ENCODE results near the gene PTBP1.
"Not testable (repeated sequence)": the region's sequence is repeated elsewhere in the genome, so short reads cannot be mapped to it uniquely, and the experiment has no call there.

PTBP1 gene

DNA sequence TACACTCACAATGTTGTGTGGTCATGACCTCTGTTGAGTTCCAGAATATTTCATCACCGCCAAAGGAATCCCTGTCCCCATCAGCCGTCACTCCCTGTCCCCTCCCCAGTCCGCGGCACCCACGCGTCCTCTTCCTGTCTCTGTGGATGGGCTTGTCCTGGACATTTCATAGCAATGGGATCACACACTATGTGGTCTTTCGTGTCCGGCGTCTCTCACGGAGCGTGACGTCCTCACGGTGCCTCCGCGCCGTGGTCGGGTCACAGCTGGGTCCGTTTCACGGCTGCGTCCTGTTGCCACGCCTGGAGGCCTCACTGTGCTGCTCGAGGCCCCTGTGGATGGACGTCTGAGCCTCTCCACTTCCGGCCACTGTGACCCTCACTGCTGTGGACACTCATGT, 37.0 kb downstream of the PTBP1 start:
- DNase-seq, result no peak

DNA sequence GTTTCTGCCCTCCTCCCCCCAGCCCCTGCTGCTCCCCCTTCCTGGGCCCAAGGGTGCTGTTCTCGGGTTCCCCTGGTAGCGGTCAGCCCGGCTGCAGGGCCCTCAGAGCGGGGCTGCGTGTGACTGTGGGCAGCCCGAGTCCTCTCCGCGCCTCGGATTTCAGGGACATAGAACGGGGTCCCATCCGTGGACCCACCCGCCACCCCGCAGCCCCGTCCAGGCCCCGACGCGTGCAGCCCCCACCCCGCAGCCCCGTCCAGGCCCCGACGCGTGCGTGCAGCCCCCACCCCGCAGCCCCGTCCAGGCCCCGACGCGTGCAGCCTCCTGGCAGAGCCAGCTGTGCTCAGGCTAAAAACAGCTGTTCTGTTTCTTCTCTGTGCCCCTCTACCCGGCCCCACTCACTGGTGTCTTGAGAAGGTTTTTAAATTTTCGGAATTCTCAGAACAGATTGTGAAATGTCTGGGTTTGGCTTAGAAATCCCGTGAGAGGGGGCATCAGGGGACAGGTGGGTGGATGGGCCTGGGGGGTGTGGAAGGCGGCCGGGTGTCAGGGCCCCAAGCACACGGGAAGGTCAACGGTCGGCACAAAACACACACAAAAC, 38.1 kb downstream of the PTBP1 start:
- DNase-seq, result no peak

- DNase-seq, result no peak
Observed at GRCh38 chr19:840519-841206, 43.4 kb downstream of the PTBP1 start, which contains the start of gene PRTN3. Gene PRTN3, plus strand, starts transcription at chr19:840999. Its CDS starts 10 bp downstream, at chr19:841009.

GRCh38 chr19:842802-843179, 45.5 kb downstream of the PTBP1 start:
- DNase-seq, result not testable (repeated sequence)

DNA sequence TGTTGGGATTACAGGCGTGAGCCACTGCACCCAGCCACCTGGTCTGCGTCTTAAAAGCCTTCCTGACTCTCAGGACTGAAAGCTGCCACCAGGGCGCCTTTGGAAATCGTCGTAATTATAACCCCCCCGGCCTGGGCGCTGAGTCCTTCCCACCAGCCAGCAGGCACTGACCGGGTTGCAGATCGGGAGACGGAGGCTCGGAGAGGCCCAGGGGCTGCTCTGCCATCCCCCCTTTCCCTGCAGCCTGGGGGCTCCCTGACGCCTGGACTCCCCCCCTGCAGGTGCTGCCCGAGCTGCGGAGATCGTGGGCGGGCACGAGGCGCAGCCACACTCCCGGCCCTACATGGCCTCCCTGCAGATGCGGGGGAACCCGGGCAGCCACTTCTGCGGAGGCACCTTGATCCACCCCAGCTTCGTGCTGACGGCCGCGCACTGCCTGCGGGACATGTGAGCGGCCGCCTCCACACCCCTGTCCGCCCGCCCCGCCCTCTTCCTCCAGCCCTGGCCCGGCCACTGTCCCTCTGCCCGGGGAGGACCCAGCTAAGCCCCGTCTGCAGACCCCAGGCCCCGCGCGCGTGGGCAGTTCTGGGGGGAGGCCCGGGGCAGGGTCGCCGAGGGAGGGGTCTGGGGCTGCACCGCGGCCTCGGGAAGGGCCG, 46.1 kb downstream of the PTBP1 start:
- DNase-seq, result no peak

DNA sequence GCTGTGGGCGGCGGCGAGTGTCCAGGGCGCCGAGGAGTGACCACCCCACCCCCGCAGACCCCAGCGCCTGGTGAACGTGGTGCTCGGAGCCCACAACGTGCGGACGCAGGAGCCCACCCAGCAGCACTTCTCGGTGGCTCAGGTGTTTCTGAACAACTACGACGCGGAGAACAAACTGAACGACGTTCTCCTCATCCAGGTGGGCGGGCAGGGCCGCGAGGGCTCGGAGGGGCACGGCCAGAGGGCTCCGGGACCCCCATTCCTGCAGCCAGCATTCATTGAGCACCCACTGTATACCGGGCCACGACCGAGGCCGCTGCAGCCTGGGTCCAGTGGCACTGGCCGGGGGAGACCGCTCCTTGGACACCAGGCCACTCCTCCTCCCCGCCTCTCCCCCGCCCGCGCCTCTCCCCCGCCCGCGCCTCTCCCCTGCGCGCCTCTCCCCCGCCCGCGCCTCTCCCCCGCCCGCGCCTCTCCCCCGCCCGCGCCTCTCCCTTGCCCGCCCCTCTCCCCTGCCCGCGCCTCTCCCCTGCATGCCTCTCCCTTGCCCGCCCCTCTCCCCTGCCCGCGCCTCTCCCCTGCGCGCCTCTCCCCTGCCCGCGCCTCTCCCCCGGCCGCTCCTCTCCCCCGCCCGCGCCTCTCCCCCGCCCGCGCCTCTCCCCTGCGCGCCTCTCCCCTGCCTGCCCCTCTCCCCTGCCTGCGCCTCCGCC, 46.7 kb downstream of the PTBP1 start:
- no peak for DNase-seq

DNA sequence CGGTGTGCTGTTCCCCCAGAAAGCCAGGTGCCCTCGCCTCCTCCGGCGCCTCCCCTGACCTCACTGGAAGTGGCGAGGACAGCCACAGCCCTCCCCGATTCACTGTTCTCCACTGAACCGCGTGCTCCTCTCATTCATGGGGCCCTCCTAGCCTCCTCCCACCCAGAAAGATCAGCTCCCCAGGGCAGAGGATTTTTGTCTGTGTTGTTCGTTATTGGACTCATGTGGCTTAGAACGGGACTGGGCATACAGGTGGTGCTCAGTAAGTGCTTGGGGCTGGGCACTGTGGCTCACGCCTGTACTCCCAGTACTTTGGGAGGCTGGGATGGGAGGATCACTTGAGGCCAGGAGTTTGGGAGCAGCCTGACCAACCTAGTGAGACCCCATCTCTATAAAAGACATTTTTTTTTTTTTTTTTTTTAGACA, 47.3 kb downstream of the PTBP1 start:
- DNase-seq, result peak; percentile 26

DNA sequence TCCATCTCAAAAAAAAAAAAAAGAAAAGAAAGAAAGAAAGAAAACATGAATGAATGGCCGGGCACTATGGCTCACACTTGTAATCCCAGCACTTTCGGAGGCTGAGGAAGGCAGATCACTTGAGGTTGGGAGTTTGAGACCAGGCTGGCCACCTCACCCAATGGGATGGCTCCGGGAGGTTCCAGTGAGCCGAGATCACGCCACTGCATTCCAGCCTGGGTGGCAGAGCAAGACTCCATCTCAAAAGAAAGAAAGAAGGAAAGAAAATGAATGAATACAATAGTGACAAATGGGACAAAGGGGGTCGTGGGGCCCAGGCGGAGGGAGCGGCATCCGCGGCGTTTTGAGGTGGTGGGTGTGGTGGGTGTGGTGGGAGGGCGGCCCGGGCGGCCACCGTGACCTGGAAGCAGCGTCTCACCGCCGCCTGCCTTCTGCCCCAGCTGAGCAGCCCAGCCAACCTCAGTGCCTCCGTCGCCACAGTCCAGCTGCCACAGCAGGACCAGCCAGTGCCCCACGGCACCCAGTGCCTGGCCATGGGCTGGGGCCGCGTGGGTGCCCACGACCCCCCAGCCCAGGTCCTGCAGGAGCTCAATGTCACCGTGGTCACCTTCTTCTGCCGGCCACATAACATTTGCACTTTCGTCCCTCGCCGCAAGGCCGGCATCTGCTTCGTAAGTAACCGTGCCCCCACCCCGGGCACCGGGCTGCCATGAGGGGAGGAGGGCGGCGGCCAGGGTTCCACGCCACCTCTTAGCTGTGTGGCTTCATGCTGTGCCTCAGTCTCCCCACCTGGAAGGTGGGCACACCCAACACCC, 48.7 kb downstream of the PTBP1 start:
- DNase-seq, result no peak

GRCh38 chr19:848386-848921, 51.2 kb downstream of the PTBP1 start:
- no peak for DNase-seq

DNA sequence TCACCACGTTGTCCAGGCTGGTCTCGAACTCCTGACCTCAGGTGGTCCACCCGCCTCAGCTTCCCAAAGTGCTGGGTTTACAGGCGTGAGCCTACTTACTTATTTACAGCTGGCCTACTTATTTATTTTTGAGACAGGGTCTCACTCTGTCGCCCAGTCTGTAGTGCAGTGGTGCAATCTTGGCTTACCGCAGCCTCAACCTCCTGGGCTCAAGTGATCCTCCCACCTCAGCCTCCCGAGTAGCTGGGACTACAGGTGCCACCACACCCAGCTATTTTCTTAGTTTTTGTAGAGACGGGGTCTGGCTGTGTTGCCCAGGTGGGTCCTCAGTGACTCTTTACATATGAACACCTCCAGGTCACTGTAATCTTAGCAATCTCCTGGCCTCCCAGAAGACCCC, 51.9 kb downstream of the PTBP1 start:
- not testable (repeated sequence) for DNase-seq

DNA sequence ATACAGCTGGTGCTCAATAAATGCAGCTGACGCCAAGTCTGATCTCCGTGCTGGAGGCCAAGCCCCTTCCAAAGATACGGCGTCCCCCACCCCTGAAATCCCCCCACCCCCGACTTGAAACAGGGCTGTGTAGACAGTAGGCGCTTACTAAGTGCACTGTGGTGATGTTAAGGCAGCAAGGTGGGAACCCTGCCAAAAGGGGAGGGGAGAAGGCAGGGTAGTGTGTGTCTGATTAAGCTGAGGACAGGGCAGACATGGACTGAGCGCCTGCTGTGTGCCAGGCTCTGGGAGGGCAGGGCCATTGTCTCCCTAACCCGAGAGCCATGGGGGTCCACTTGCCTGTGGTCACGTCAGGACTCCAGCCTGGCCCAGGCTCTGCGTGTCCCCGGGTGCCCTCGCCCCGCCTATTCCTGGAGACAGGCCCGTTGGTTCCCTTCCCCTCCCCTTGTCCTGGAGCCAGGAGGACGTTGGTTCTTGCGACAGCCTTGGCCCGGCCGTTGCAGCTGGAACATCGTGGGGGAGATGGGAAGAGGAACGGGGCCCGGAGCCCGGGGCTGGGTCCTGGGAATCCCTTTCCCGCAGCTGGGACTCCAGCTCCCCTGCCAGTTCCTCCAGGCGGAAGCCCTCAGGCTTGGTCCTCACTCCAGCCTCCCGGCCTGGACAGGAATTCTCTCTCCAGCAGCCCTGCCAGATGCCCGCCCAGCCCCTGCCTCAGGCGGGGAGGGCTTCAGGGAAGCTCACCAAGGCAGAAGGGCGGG, 53.1 kb downstream of the PTBP1 start:
- DNase-seq, result no peak

GRCh38 chr19:850979-851335, 53.7 kb downstream of the PTBP1 start:
- DNase-seq, result no peak

DNA sequence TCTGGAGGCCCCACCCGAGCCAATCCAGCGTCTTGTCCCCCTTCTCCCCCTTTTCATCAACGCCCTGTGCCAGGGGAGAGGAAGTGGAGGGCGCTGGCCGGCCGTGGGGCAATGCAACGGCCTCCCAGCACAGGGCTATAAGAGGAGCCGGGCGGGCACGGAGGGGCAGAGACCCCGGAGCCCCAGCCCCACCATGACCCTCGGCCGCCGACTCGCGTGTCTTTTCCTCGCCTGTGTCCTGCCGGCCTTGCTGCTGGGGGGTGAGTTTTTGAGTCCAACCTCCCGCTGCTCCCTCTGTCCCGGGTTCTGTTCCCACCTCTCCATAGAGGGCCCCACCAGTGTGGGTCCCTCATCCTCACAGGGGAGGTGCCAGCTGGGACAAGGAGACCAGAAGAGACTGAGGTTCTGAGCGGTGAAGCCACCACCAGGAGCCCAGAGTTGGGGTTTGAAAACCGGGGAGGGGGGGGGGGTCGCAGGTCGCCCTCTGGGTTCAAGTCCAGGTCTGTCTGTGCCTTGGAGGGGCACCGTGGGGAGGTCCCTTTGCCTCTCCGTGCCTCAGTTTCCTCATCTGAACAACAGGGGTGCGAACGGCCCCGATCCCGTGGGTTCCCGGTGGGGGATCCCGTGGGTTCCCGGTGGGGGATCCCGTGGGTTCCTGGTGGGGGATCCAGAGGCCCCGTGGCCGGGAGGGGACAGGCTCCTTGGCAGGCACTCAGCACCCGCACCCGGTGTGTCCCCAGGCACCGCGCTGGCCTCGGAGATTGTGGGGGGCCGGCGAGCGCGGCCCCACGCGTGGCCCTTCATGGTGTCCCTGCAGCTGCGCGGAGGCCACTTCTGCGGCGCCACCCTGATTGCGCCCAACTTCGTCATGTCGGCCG, 55.1 kb downstream of the PTBP1 start, which contains the start of gene ELANE:
TSS of gene ELANE (plus strand) at position 168 of the 878 bp plus-strand sequence. CDS start at position 194, 26 bp downstream.
- no peak for DNase-seq

- DNase-seq, result no peak
Observed at GRCh38 chr19:853014-853585, 55.8 kb downstream of the PTBP1 start.

- DNase-seq, result not testable (repeated sequence)
Observed at GRCh38 chr19:853614-854220, 56.5 kb downstream of the PTBP1 start.

GRCh38 chr19:854549-854948, 57.3 kb downstream of the PTBP1 start:
- DNase-seq, result no peak

- DNase-seq, result no peak
Observed at GRCh38 chr19:855142-855541, 57.9 kb downstream of the PTBP1 start.

GRCh38 chr19:855566-856120, 58.4 kb downstream of the PTBP1 start:
- no peak for DNase-seq

DNA sequence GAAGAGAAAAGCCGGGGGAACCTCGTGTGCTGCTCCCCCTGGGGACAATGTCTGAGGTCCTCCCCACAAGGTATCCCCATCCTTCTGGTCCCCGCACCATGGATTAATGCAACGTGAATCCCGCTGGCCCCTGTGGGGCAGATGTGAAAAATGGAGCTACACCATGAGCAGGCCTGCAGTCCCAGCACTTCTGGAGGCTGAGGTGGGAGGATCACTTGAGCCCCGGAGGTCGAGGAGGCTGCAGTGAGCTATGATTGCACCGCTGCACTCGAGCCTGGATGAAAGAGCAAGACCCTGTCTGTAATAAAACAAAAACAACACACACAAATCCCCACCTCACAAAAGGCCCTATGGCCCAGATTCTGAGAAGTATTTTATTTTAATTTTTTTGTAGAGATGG, 61.0 kb downstream of the PTBP1 start:
- DNase-seq, result no peak
